KOPT-K1 (cell line): ENCODE data around the gene P4HA3.

ENCODE experiments used
- H3K27ac ChIP-seq: fragments of 200-600 bp; sonication (generic); 2 replicates; pipeline ENCODE4 v1.5.1; 2016; ENCODE audit warnings: antibody characterized with exemption, mild to moderate bottlenecking, low read depth, low read length; ENCODE audit not compliant: poor library complexity, severe bottlenecking
- H3K36me3 ChIP-seq: fragments of 200-600 bp; sonication (generic); 2 replicates; pipeline ENCODE4 v1.5.1; 2017; ENCODE audit warnings: antibody characterized with exemption, mild to moderate bottlenecking, low read length, moderate library complexity; ENCODE audit not compliant: insufficient read depth
- H3K9me3 ChIP-seq: fragments of 200-600 bp; sonication (generic); 2 replicates; pipeline ENCODE4 v1.5.1; 2017; ENCODE audit warnings: antibody characterized with exemption, low read length, mild to moderate bottlenecking; ENCODE audit not compliant: insufficient read depth, poor library complexity, severe bottlenecking

Gene P4HA3

GRCh38 chr11:74325649-74326645, 14.5 kb upstream of the P4HA3 start:
- H3K36me3 ChIP-seq = peaks cover 5% of the 10 kb centered on the region; the same call in 1 of the 2 replicates
- H3K27ac ChIP-seq = no peak overlapping the region
- no peaks in the 10 kb centered on the region for H3K9me3 ChIP-seq

GRCh38 chr11:74322667-74323066, 11.2 kb upstream of the P4HA3 start:
- Histone ChIP-seq H3K27ac (no peak overlapping the region), H3K9me3 (no peaks in the 10 kb centered on the region), H3K36me3 (no peaks in the 10 kb centered on the region)

DNA sequence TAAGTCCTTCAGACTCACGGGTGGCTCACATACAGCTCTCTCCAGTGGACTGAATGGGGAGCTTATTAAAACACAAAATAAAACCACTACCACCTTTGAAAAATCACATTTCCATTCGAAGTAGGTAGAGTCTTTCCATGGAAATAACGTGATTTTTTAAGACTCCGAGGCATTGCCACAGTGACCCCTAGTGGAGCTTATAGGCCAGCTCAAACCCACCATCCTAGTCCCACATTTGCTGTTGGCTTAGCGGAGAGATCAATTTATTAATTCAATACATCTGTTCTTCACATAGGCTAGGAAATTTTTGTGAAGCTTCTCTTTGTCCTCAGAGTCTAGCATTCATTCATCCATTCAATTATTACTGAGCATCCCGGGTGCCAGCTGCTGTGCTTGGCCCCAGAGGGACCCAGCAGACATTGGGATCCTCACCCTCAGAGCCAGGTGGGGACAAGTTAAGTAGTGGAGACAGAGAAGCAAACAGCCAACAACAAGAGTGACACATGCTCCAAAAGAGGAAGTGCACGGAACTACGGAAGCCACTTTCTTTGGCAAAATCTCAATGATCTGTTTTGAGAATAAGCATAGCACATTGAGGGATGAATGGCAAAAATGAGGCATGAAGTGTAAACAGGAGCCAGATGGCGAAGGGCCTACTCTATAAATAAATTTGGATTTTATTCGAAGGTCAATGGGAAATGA, 10.2 kb upstream of the P4HA3 start:
- Histone ChIP-seq H3K9me3 (peaks cover 10% of the 10 kb centered on the region), H3K36me3 (no peaks in the 10 kb centered on the region), H3K27ac (no peak overlapping the region)

- Histone ChIP-seq H3K27ac (no peak overlapping the region), H3K9me3 (peaks cover 14% of the 10 kb centered on the region), H3K36me3 (no peaks in the 10 kb centered on the region)
Measured at GRCh38 chr11:74320538-74320937, 9.1 kb upstream of the P4HA3 start.

GRCh38 chr11:74319139-74319816, 7.8 kb upstream of the P4HA3 start:
- peaks cover 14% of the 10 kb centered on the region for H3K9me3 ChIP-seq
- no peak overlapping the region for H3K27ac ChIP-seq
- H3K36me3 ChIP-seq = no peaks in the 10 kb centered on the region

DNA sequence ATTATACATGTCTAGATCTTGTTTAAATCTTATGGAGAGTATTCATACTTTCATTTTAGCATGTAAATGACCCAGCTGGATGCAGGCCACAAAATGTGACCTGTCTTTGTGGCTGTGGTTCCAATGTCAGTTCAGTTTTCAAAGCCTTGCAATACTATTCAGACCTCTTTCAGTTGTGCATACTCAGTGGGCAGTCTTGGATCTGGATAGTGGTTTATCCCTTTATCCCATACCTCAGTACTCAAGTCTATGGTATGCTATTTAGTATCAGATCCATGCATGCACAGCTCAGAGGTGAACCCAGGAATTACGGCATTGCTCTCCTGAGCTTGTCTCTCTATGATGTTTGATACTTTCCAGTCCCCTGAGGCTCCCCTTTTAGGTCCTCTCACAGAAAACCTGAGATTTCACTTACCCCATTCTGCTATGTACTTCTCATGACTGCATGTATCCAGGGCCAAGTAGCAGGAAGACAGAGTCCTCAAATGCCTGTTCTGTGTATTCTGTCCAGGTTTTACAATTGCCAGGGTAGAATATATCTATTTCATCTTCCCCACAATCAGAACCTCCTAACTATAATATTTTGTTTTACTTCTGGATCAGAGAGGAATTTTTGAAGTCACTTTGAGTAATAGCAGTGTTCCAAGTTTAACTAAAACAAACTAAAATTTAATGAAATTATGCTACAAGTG, 6.9 kb upstream of the P4HA3 start:
- H3K36me3 ChIP-seq = no peaks in the 10 kb centered on the region
- peaks cover 14% of the 10 kb centered on the region for H3K9me3 ChIP-seq
- no peak overlapping the region for H3K27ac ChIP-seq

DNA sequence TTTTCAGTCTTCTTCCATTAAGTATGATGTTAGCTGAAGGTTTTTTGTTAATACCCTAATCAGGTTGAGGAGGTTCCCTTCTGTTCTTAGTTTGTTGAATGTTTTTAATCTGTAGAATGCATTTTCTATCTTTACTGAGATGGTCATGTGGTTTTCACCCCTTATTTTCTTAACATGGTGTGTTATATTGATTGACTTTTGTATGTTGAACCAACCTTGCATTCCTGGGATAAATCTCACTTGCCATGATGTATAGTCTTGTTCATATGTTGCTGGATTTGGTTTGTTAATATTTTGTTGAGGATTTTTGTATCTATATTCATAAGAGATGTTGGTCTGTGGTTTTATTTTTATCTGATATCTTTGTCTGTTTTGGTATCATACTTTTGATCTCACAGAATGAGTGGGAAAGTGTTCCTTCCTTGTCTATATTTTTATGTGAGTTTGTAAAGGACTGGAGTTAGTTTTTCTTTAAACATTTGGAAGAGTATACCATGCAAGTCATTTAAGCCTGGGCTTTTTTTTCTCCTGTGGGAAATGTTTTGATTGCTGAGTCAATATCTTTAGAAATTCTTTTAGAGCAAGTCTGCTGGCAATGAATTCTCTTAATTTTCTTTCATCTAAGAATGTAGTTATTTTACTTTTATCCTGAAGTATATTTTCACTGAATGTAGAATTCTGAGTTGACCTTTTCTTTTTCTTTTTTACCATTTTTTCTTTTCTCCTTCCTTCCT, 5.5 kb upstream of the P4HA3 start:
- no peaks in the 10 kb centered on the region for H3K36me3 ChIP-seq
- H3K9me3 ChIP-seq = peaks cover 14% of the 10 kb centered on the region

DNA sequence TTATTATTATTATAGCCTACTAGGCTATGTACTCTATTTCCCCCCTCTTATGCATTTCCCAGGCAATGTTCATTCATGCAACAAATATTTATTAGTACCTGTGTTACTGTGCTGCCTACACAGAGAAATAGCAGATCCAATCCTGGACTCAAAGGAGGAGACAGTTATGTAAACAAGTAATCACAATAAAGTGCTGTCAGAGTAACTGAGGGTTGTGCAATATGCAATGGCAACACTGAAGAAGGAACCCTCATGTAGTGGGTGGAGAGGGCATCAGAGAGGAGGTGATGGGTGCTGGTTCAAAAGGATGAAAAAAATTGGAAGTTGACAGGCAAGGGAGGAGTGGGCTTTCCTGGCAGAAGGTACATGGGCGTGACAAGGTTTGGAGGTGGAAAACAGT, 886 bp upstream of the P4HA3 start:
- no peak overlapping the region for H3K27ac ChIP-seq
- H3K9me3 ChIP-seq = peaks cover 10% of the 10 kb centered on the region
- no peaks in the 10 kb centered on the region for H3K36me3 ChIP-seq

More for the DNA sequence above, 5.5 kb upstream of the P4HA3 start:
- no peak overlapping the region for H3K27ac ChIP-seq

DNA sequence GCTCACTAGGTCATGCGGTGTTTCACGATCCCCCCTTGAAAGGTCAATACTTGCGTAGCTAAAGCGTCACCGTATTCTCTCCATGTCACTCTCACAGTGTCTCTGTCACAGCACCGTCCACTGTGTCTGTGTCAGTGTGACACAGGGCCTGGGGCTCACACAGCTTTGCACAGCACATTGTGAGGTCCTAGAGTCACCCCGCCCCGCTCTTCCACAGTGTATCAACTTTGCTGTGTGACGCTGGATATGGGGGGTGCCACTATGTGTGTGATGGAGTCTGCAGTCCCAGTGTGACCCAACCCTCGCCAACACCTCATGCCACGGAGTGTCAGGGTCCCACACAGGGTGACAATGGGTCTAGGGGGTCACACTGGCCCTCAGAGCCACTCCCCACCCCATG, 583 bp downstream of the P4HA3 start:
- no peak overlapping the region for H3K27ac ChIP-seq
- no peaks in the 10 kb centered on the region for H3K9me3 ChIP-seq

GRCh38 chr11:74307434-74307833, 4.0 kb downstream of the P4HA3 start:
- H3K27ac ChIP-seq = no peak overlapping the region
- H3K36me3 ChIP-seq = no peaks in the 10 kb centered on the region
- no peaks in the 10 kb centered on the region for H3K9me3 ChIP-seq

More for the DNA sequence above, 583 bp downstream of the P4HA3 start:
- H3K36me3 ChIP-seq = no peaks in the 10 kb centered on the region

- Histone ChIP-seq H3K9me3 (no peaks in the 10 kb centered on the region), H3K36me3 (no peaks in the 10 kb centered on the region), H3K27ac (no peak overlapping the region)
Measured at GRCh38 chr11:74306435-74307175, 4.8 kb downstream of the P4HA3 start.

DNA sequence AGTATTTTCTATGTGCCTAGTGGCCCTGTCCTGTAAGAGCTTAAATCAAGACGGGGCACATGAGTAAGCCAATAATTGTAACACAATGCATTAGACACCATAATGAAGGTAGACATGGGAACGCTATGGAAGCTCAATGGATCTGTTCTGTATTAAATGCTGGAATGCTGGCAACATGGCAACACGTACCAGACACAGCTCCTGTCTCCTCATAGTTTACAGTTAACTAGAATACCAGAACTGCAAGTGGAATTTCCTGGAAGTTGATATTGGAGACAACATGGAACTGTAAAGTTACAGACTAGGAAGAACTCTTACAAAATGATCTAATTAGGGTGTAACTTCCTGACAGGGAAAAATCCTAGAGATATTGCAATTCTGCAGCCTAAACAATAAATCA, 12.4 kb downstream of the P4HA3 start:
- Histone ChIP-seq H3K27ac (no peak overlapping the region), H3K9me3 (no peaks in the 10 kb centered on the region), H3K36me3 (no peaks in the 10 kb centered on the region)

- H3K9me3 ChIP-seq = no peaks in the 10 kb centered on the region
- no peak overlapping the region for H3K27ac ChIP-seq
- no peaks in the 10 kb centered on the region for H3K36me3 ChIP-seq
Measured at GRCh38 chr11:74297484-74297883, 14.0 kb downstream of the P4HA3 start.
